H9 (cell line): ENCODE results near the gene ARHGEF17. TPM values are rescaled to one million over a fixed set of nuclear protein-coding genes. Genes with fewer than 3 reads are reported as not detected.

Source experiments
- DNase-seq: peaks from one replicate; pipeline ENCODE4 v3.0.0-alpha.2; 2017
- H2AFZ ChIP-seq: one replicate; pipeline ENCODE4 v1.6.1; 2013; ENCODE audit warnings: mild to moderate bottlenecking, low read length, control low read depth, moderate library complexity
- H2AK5ac ChIP-seq: 2 replicates; pipeline ENCODE4 v1.6.1; 2013; ENCODE audit warnings: low read length, control low read depth, mixed read lengths; ENCODE audit not compliant: insufficient read length
- H2BK120ac ChIP-seq: one replicate; pipeline ENCODE4 v1.6.1; 2013; ENCODE audit warnings: low read depth, mild to moderate bottlenecking, low read length, control low read depth, inconsistent platforms; ENCODE audit not compliant: poor library complexity, severe bottlenecking
- H2BK12ac ChIP-seq: 2 replicates; pipeline ENCODE4 v1.6.1; 2013; ENCODE audit warnings: low read length, control low read depth, mixed read lengths, low read depth; ENCODE audit not compliant: insufficient read length
- H2BK15ac ChIP-seq: 2 replicates; pipeline ENCODE4 v1.6.1; 2013; ENCODE audit warnings: low read depth, low read length, control low read depth
- H2BK20ac ChIP-seq: one replicate; pipeline ENCODE4 v1.6.1; 2013; ENCODE audit warnings: low read depth, mild to moderate bottlenecking, low read length, control low read depth, inconsistent platforms; ENCODE audit not compliant: poor library complexity, severe bottlenecking
- H2BK5ac ChIP-seq: 2 replicates; pipeline ENCODE4 v1.6.1; 2013; ENCODE audit warnings: low read length, control low read depth, mixed read lengths; ENCODE audit not compliant: insufficient read length
- H3K14ac ChIP-seq: 2 replicates; pipeline ENCODE4 v1.6.1; 2013; ENCODE audit warnings: low read length, control low read depth; ENCODE audit not compliant: insufficient read depth
- H3K18ac ChIP-seq: 2 replicates; pipeline ENCODE4 v1.6.1; 2013; ENCODE audit warnings: low read depth, mild to moderate bottlenecking, mixed read lengths, low read length, control low read depth; ENCODE audit not compliant: insufficient read length
- H3K23ac ChIP-seq: 2 replicates; pipeline ENCODE4 v1.6.1; 2013; ENCODE audit warnings: low read length, control low read depth, mixed read lengths, low read depth; ENCODE audit not compliant: insufficient read length
- H3K23me2 ChIP-seq: 2 replicates; pipeline ENCODE4 v1.6.1; 2013; ENCODE audit warnings: low read depth, mild to moderate bottlenecking, mixed read lengths, low read length, control low read depth; ENCODE audit not compliant: insufficient read length, poor library complexity, severe bottlenecking
- H3K27ac ChIP-seq: 2 replicates; pipeline ENCODE4 v1.5.1; 2013; ENCODE audit warnings: low read length, control low read depth, mixed read lengths, low read depth; ENCODE audit not compliant: insufficient read length
- H3K27me3 ChIP-seq: 2 replicates; pipeline ENCODE4 v1.6.1; 2013; ENCODE audit warnings: low read length, control low read depth, inconsistent platforms; ENCODE audit not compliant: insufficient read depth
- H3K4ac ChIP-seq: 2 replicates; pipeline ENCODE4 v1.6.1; 2013; ENCODE audit warnings: low read depth, mild to moderate bottlenecking, control low read depth, inconsistent platforms, low read length, moderate library complexity
- H3K4me1 ChIP-seq: 2 replicates; pipeline ENCODE4 v1.6.1; 2013; ENCODE audit warnings: low read length, control low read depth, inconsistent platforms; ENCODE audit not compliant: insufficient read depth
- H3K4me2 ChIP-seq: 2 replicates; pipeline ENCODE4 v1.6.1; 2013; ENCODE audit warnings: low read length, control low read depth, mixed read lengths; ENCODE audit not compliant: insufficient read length, insufficient read depth
- H3K56ac ChIP-seq: 2 replicates; pipeline ENCODE4 v1.6.1; 2013; ENCODE audit warnings: low read depth, mild to moderate bottlenecking, mixed read lengths, low read length, control low read depth; ENCODE audit not compliant: insufficient read length
- H3K79me1 ChIP-seq: 2 replicates; pipeline ENCODE4 v1.6.1; 2013; ENCODE audit warnings: low read depth, mild to moderate bottlenecking, moderate library complexity, low read length, control low read depth, inconsistent platforms; ENCODE audit not compliant: insufficient read depth, poor library complexity, severe bottlenecking
- H3K79me2 ChIP-seq: 2 replicates; pipeline ENCODE4 v1.6.1; 2013; ENCODE audit warnings: low read length, control low read depth, inconsistent platforms; ENCODE audit not compliant: insufficient read depth
- H3K9ac ChIP-seq: 2 replicates; pipeline ENCODE4 v1.6.1; 2013; ENCODE audit warnings: low read length, control low read depth, mixed read lengths; ENCODE audit not compliant: insufficient read length; ENCODE audit errors: extremely low read depth
- H3K9me3 ChIP-seq: one replicate; pipeline ENCODE4 v1.6.1; 2013; ENCODE audit warnings: low read depth, low read length, inconsistent platforms; ENCODE audit not compliant: control insufficient read depth
- H3T11ph ChIP-seq: one replicate; pipeline ENCODE4 v1.6.1; 2013; ENCODE audit warnings: mild to moderate bottlenecking, low read length, control low read depth, inconsistent platforms
- H4K20me1 ChIP-seq: one replicate; pipeline ENCODE4 v1.6.1; 2013; ENCODE audit not compliant: control insufficient read depth, insufficient read length, insufficient read depth
- H4K5ac ChIP-seq: 2 replicates; pipeline ENCODE4 v1.6.1; 2013; ENCODE audit warnings: low read depth, mild to moderate bottlenecking, mixed read lengths, low read length, control low read depth; ENCODE audit not compliant: insufficient read length
- H4K8ac ChIP-seq: replicated peaks from 2 replicates; pipeline ENCODE4 v1.6.1; 2013; ENCODE audit warnings: low read length, control low read depth, mixed read lengths, low read depth; ENCODE audit not compliant: insufficient read length
- H4K91ac ChIP-seq: 2 replicates; pipeline ENCODE4 v1.6.1; 2013; ENCODE audit warnings: low read depth, mild to moderate bottlenecking, moderate library complexity, mixed read lengths, low read length, control low read depth; ENCODE audit not compliant: insufficient read length
- H3K27ac Mint-ChIP-seq, 3 experiments: 2 replicates in 2 of 3; 3 replicates in 1 of 3; pipeline ENCODE4 v1.8.0; 2020 to 2021; ENCODE audit warnings: mixed read lengths in 3 of 3, mild to moderate bottlenecking in 1 of 3, moderate library complexity in 1 of 3
- H3K27me3 Mint-ChIP-seq: 2 replicates; pipeline ENCODE4 v1.8.0; 2021; ENCODE audit warnings: low read depth, mild to moderate bottlenecking, moderate library complexity, mixed read lengths
- H3K36me3 Mint-ChIP-seq, 3 experiments: 2 replicates in 2 of 3; 3 replicates in 1 of 3; pipeline ENCODE4 v1.8.0; 2020 to 2021; ENCODE audit warnings: low read depth in 3 of 3, mixed read lengths in 3 of 3; ENCODE audit not compliant: insufficient read depth in 1 of 3
- H3K4me1 Mint-ChIP-seq, 2 experiments: 2 replicates each; pipeline ENCODE4 v1.8.0; 2020; ENCODE audit warnings: mixed read lengths in 2 of 2
- H3K4me3 Mint-ChIP-seq, 2 experiments: 2 replicates in 1 of 2; 3 replicates in 1 of 2; pipeline ENCODE4 v1.8.0; 2020 to 2021; ENCODE audit warnings: mild to moderate bottlenecking in 2 of 2, mixed read lengths in 2 of 2, moderate library complexity in 1 of 2
- H3K9me3 Mint-ChIP-seq, 2 experiments: 2 replicates in 1 of 2; 3 replicates in 1 of 2; pipeline ENCODE4 v1.8.0; 2020; ENCODE audit warnings: mild to moderate bottlenecking in 2 of 2, mixed read lengths in 2 of 2, moderate library complexity in 1 of 2
- CTCF ChIP-seq: fragments of 200-600 bp; sonication (generic); conservative IDR thresholded peaks from 3 replicates; pipeline ENCODE4 v1.8.0; 2021; ENCODE audit warnings: antibody characterized with exemption, mild to moderate bottlenecking
- WGBS: extraction: QIAGEN DNeasy Blood & Tissue Kit; methylation state at CpG from one replicate; pipeline ENCODE4 v1.1.7; 2013; ENCODE audit warnings: missing lambda C conversion rate, low lambda C conversion rate, mixed read lengths; ENCODE audit not compliant: insufficient read length; ENCODE audit errors: extremely low coverage; 5-methylcytosine and 5-hydroxymethylcytosine counted together
- total RNA-seq: library from RNA; stranded (reverse); gene quantifications from 2 replicates; pipeline ENCODE4 v1.2.1, GENCODE V29; 2021

ARHGEF17 gene
- total RNA-seq, 1 experiment from 2014 or later = 7.4 TPM

DNA sequence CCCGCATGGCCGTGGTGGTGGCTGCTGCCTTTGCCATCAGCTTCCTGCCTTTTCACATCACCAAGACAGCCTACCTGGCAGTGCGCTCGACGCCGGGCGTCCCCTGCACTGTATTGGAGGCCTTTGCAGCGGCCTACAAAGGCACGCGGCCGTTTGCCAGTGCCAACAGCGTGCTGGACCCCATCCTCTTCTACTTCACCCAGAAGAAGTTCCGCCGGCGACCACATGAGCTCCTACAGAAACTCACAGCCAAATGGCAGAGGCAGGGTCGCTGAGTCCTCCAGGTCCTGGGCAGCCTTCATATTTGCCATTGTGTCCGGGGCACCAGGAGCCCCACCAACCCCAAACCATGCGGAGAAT lies 10.9 kb upstream of the ARHGEF17 start:
- Histone ChIP-seq H4K8ac (no peak overlapping the region), H2BK15ac (no peak overlapping the region), H4K91ac (no peak overlapping the region), H3K27ac (no peak overlapping the region), H2AFZ (no peak overlapping the region), H3K4me1 (peaks cover 2% of the 10 kb centered on the region; the same call in 1 of the 2 replicates), H3K14ac (no peak overlapping the region; the same call in 1 of the 2 replicates), H2BK120ac (no peak overlapping the region), H3K23me2 (no peaks in the 10 kb centered on the region), H3K79me1 (no peaks in the 10 kb centered on the region), H2AK5ac (no peak overlapping the region), H3K79me2 (no peaks in the 10 kb centered on the region), H3K9me3 (no peaks in the 10 kb centered on the region), H3K56ac (no peak overlapping the region), H2BK5ac (no peak overlapping the region), H3K27me3 (no peaks in the 10 kb centered on the region; the same call in 1 of the 2 replicates), H3T11ph (no peak overlapping the region), H3K23ac (no peak overlapping the region), H4K5ac (no peak overlapping the region), H4K20me1 (no peaks in the 10 kb centered on the region), H2BK20ac (no peak overlapping the region), H3K9ac (no peak overlapping the region), H2BK12ac (no peak overlapping the region), H3K18ac (no peak overlapping the region), H3K4me2 (no peak overlapping the region), H3K4ac (no peak overlapping the region)
- no peak overlapping the region for H3K4me3 Mint-ChIP-seq
- TF ChIP-seq CTCF = no peak
- H3K27ac Mint-ChIP-seq = no peak overlapping the region
- no peaks in the 10 kb centered on the region for H3K36me3 Mint-ChIP-seq
- H3K4me1 Mint-ChIP-seq = peaks cover 15 to 24% of the 10 kb centered on the region in 2 experiments
- DNase-seq = no peak
- no CpG with 5 or more reads among the region's 18 CpGs for WGBS
- peaks cover 45% of the 10 kb centered on the region for H3K27me3 Mint-ChIP-seq
- H3K9me3 Mint-ChIP-seq = no peaks in the 10 kb centered on the region
